SK-N-SH treated with all-trans-retinoic acid at 6 μM for 48 hours (cell line): Measurements from ENCODE around the gene CUL5.

Experiments used
- ESRRG ChIP-seq: fragments of 250-450 bp; sonication (Bioruptor Pico); IDR thresholded peaks from 2 replicates; pipeline ENCODE4 v1.6.1; 2021; ENCODE audit warnings: mild to moderate bottlenecking
- GLIS3 ChIP-seq: fragments of 250-450 bp; sonication (Bioruptor Pico); IDR thresholded peaks from 2 replicates; pipeline ENCODE4 v1.5.0; 2020; ENCODE audit warnings: mild to moderate bottlenecking, moderate library complexity
- RARB ChIP-seq: fragments of 250-450 bp; sonication (Bioruptor Pico); IDR thresholded peaks from 2 replicates; pipeline ENCODE4 v1.8.0; 2021; ENCODE audit warnings: mild to moderate bottlenecking, moderate library complexity
- TSHZ2 ChIP-seq: fragments of 250-450 bp; sonication (Bioruptor Pico); IDR thresholded peaks from 2 replicates; pipeline ENCODE4 v1.5.0; 2020; ENCODE audit warnings: mild to moderate bottlenecking, moderate library complexity
- ZC3H10 ChIP-seq: fragments of 250-450 bp; sonication (Bioruptor Pico); IDR thresholded peaks from 2 replicates; pipeline ENCODE4 v1.5.1; 2021; ENCODE audit warnings: mild to moderate bottlenecking, moderate library complexity
- ZFP30 ChIP-seq: fragments of 450-650 bp; formaldehyde crosslinking; IDR thresholded peaks from 2 replicates; pipeline ENCODE4 v1.5.0; 2022; ENCODE audit warnings: mild to moderate bottlenecking, moderate library complexity
- ZNF8 ChIP-seq: fragments of 450-650 bp; formaldehyde crosslinking; IDR thresholded peaks from 2 replicates; pipeline ENCODE4 v1.5.0; 2020; ENCODE audit warnings: mild to moderate bottlenecking, moderate library complexity
- TF ChIP-seq, protein P1 (sequence below): fragments of 250-450 bp; sonication (Bioruptor Pico); IDR thresholded peaks from 2 replicates; pipeline ENCODE4 v1.5.1; 2021; ENCODE audit warnings: mild to moderate bottlenecking, moderate library complexity
- TF ChIP-seq, protein P2 (sequence below): fragments of 250-450 bp; sonication (Bioruptor Pico); IDR thresholded peaks from 2 replicates; pipeline ENCODE4 v1.5.1; 2020; ENCODE audit warnings: low read depth, mild to moderate bottlenecking, moderate library complexity

DNA sequence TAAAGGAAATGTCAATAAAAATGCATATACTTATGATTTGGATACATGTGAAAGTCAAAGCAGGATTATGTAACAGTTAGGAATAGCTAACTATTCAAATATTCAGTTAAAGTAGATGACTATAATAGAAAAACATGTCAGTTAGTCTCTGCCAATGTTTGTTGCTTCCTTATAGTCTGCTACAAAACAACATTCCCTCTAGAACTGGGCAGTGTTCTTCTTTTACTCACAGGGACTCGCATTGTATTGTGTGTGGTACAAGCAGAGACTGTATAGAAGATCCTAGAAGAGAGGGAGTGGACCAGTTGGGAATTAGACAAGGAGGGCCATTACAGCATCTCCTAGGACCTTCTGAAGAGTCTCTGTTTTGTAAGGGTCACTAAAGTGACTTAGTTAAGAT is 123.3 kb downstream of the CUL5 start:
- no peak for TF ChIP-seq RARB (CRISPR knock-in tag)
- TF ChIP-seq, protein P1, sequence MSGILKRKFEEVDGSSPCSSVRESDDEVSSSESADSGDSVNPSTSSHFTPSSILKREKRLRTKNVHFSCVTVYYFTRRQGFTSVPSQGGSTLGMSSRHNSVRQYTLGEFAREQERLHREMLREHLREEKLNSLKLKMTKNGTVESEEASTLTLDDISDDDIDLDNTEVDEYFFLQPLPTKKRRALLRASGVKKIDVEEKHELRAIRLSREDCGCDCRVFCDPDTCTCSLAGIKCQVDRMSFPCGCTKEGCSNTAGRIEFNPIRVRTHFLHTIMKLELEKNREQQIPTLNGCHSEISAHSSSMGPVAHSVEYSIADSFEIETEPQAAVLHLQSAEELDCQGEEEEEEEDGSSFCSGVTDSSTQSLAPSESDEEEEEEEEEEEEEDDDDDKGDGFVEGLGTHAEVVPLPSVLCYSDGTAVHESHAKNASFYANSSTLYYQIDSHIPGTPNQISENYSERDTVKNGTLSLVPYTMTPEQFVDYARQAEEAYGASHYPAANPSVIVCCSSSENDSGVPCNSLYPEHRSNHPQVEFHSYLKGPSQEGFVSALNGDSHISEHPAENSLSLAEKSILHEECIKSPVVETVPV: no peak
- TF ChIP-seq ZC3H10 (CRISPR knock-in tag): no peak
- TF ChIP-seq ZFP30 (CRISPR knock-in tag): no peak
- TF ChIP-seq ESRRG (CRISPR knock-in tag): no peak
- TF ChIP-seq GLIS3 (CRISPR knock-in tag): no peak
- no peak for TF ChIP-seq ZNF8 (CRISPR knock-in tag)
- TF ChIP-seq, protein P2, sequence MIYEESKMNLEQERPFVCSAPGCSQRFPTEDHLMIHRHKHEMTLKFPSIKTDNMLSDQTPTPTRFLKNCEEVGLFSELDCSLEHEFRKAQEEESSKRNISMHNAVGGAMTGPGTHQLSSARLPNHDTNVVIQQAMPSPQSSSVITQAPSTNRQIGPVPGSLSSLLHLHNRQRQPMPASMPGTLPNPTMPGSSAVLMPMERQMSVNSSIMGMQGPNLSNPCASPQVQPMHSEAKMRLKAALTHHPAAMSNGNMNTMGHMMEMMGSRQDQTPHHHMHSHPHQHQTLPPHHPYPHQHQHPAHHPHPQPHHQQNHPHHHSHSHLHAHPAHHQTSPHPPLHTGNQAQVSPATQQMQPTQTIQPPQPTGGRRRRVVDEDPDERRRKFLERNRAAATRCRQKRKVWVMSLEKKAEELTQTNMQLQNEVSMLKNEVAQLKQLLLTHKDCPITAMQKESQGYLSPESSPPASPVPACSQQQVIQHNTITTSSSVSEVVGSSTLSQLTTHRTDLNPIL (CRISPR knock-in tag): no peak
- TF ChIP-seq TSHZ2 (CRISPR knock-in tag): no peak
